HG02981 (cell line): ENCODE measurements around the gene MYH4.

ENCODE experiments used
- ATAC-seq: cut with Tn5 transposase; IDR thresholded peaks from one replicate; pipeline ENCODE4 v1.9.1; 2021; ENCODE audit warnings: mild to moderate bottlenecking, moderate library complexity; ENCODE audit not compliant: unreplicated experiment

Gene MYH4

DNA sequence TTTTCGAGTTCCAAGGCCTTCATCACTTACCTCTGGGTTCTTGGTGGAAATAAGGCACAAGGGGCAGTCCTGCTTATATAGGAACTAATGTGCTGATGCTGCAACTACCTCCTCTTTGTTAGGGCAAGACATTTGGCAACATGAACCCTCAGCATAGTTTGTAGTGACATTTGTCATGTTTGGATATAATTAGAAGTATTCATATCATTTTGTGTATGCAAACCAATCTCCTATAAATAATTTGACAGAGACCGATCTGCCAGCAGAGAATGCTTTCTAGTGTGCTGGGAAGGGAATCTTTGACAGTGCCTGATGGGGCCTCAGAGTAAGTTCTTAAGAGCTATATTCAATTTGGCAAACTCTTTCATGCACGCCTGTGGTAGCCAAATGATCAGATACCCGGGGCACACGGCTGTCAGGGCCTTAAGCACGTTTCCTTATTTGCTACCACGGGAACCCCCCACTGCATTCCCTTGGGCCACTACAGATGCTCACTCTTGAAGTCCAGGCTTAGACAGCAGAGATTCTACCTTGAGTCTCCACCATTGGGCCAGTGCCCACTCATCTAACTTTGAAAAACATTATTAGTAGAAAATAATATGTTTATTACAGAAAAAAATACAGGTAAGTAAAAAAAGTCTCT is 47.3 kb downstream of the MYH4 start, which contains the start of gene MYH8:
Gene MYH8 (minus strand): TSS at position 51 of the 643 bp plus-strand sequence. CDS start 1,723 bp downstream, outside the sequence.
- no peak for ATAC-seq

DNA sequence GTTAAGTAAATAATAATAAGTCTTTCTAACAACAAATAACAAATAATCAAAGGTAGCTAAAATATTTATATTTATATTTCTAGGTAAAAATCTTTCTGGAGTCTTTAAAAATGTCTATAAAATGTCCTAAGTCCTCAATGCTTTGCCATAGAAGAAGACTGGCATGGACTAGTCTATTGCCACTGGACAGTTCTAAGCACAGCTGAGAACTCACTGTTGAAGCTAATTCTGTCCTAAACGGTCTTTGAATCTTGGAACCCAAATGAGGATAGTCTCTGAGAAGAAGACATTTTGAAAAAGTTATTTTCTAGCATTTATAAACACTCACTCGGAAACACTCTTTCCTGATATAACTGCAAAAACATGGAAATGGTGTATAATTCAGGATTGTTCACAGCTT is 48.1 kb downstream of the MYH4 start:
- ATAC-seq: no peak

DNA sequence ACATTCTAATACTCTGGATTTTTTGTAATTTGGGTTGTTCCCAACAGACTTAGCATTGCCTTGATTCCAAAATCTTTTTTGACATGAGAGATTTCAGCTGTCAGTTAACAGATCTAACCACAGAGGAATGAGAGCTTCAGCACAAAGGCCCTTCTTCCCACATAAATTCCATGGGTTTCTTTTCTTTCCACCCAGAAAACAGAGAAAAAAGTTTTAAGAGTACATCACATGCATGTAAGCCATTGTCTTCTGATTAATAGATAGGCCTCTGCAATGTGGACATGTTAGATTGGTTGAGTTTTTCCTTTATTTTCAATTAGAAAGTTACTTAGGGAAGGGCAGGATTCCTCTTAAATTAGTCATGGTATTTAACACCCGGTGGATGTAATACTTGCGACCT is 48.5 kb downstream of the MYH4 start:
- no peak for ATAC-seq

DNA sequence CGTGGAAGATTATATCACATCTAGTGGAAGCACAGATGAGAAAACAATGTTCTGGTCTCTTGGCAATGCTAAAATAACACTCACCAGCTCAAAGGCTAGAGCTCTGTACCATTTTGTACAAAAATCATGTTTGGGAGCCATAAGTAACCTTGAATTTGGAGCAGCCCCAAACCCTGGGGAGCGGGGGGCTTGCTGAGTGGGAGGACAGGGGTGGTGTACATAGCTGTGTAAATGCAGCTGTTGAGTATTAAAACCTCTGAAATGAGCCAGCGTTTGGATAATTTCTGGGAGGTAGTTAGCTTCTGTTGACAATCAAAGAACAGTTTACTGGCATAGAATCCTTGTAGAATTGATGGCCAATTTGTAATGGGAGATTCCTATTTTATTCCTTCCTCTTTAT is 51.9 kb downstream of the MYH4 start:
- ATAC-seq: no peak

DNA sequence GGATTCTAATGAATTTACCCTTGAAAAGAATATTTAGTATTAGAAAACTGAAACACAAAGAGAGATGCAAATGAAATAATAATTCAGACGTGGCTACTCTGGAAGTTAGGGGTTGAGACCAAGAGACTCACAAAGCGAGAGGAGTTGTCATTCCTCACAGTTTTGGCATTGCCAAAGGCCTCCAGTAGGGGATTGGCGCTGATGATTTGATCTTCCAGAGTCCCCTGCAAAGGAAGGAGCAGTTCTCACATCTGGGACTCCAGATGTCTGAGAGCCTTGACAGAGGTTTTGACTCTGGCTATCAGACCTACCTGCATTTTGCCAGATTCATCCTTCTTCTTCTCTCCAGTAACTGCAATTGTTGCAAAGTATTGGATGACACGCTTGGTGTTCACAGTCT is 54.2 kb downstream of the MYH4 start:
- ATAC-seq: no peak

DNA sequence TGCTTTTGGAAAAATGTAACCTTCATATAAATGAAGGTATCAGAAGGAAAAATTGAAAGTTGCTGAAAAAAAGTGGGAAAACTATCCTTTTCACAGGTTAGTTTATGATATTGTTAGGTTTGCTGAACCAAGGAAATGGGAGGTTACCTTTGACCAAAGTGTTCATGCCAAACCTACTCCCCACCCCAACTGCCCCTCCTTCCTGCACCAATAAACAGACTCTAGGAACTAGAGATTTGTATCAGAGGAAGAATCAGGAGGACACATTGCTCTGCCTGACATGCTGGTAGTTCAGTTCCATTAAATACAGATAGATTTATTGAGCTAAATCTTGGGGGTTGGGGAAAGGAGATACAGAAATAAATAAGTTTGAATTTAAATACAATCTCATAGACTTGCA is 65.8 kb downstream of the MYH4 start:
- no peak for ATAC-seq

DNA sequence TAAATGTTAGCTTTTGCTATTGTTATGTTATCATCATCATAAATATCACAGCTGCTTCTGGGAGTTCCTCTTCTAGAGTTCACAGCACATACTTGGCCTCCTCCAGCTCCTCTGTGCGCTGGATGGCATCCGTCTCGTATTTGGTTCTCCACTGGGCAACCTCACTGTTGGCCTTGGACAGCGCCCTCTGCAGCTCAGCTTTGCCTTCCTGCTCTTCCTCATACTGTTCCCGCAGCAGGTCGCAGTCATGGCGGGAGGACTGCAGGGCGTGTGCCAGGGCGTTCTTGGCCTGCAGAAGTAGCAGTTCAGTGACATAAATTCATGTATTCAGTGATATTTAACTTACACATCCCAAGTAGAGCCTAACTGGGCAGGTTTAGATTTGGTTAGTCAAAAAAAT is 71.0 kb downstream of the MYH4 start:
- ATAC-seq: no peak

DNA sequence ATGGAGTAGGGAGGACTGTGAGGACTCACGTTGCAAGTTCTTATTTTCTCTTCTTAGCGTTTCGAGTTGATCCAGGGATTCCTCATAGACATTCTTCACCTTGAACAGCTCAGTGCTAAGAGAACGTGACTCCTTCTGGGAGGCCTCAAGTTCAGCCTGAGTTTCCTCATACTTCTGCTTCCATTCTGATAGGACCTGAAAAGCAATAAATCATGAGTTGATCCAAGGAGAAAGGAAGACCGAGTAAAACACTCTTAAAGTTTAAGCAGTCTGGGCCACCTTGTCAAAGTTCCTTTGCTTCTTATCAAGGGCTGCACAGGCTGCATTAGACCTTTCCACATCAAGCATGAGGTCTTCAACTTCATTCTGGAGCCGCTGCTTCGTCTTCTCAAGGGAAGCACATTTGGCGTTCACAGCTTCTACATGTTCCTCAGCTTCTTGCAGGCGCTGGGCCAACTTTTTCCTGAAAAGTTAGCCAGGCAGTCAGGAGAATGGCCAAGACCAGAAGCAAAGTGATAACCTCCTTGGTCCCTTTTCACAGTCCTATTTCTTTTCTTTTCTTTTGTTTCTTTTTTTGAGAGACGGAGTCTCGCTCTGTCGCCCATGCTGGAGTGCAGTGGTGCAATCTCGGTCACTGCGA is 72.7 kb downstream of the MYH4 start:
- ATAC-seq: no peak

DNA sequence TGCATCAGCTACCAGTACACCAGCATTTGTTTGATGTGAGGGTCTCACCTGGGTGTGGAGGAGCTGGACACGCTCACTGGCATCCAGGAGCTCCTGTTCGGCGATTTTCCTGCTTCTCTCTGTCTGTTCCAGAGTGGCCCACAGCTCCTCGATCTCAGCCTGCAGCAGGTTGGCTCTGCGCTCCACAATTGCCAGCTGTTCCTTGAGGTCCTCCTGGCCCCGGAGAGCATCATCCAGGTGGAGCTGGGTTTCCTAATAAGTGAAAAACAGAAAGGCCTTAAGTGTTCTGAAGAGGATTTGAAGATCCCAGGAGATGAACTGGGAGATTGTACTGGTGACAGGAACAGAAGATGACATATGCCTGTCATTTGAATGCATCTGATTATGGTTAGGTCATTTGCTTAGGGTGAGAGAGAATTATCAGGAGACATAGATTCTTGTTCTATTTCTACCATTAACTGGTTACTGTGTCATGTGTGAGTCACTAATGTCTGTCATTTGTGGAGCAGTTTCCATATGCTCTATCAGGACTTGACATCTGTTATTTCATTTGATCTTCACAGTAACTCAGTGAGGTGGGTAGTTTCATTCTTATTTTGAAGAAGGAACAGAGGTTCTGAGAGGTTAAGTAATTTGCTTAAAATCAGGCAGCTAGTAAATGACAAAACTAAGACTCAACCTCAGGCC is 75.0 kb downstream of the MYH4 start:
- no peak for ATAC-seq
